ENCODE measurements around the gene CNOT6.

DNA sequence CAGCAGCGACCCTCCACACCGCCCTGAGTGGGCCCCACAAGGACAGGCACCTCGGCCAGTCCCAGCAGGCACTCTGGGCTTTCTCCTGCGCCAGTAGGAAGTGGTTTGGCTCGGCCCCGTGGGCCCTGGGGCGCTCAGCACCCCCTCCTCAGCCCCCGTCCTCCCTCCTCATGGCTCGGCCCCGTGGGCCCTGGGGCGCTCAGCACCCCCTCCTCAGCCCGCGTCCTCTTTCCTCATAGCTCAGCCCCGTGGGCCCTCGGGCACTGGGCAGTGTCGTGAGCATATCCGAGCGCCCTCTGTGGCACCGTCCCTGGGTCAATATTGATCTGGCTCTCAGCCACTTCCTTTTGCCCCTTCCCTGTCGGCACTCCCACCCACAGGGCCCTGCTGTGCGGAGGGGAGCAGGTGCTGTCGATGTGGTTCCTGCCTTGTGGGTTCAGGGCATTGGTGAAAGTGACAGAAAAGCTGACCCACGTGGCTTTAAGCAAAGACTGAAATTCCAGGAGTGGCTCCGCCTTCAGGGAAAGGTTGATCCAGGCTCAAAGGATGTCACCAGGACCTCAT, 102.6 kb downstream of the CNOT6 start:
- TF ChIP-seq CTCF (IDR thresholded peaks at IDR 0.05; ENCODE audit: borderline replicate concordance, extremely low read depth, low read length, poor library complexity, severe bottlenecking): no peak
- TF ChIP-seq EZH2 (IDR thresholded peaks at IDR 0.05; ENCODE audit: borderline replicate concordance, low read depth, low read length, severe bottlenecking): no peak
